Small intestine (tissue), 7 donors: Measurements from ENCODE around the gene RETREG1. TPM values are rescaled to one million over a fixed set of nuclear protein-coding genes. Genes with fewer than 3 reads are reported as not detected.
"Not testable (repeated sequence)": the region's sequence is repeated elsewhere in the genome, so short reads cannot be mapped to it uniquely, and the experiment has no call there.

Experiments
- DNase-seq, 2 donors: peaks; one replicate each; pipeline versions ENCODE4 v3.0.0 to v3.0.0-alpha.2; 2013
- FAIRE-seq: peaks from 2 replicates; lab custom pipeline; 2012; peaks lifted over from hg19 to GRCh38; lab: Jason Lieb, UNC
- H3K27ac ChIP-seq, 3 donors: one replicate each; pipeline ENCODE4 v1.5.1; 2013; ENCODE audit warnings: low read length in 2 of 3, mild to moderate bottlenecking in 2 of 3, control low read depth in 1 of 3, inconsistent platforms in 1 of 3, low read depth in 1 of 3, moderate library complexity in 1 of 3
- H3K27me3 ChIP-seq, 3 donors: one replicate each; pipeline ENCODE4 v1.6.1; 2013; ENCODE audit warnings: low read length in 3 of 3, inconsistent platforms in 1 of 3; ENCODE audit not compliant: control insufficient read depth in 3 of 3, insufficient read depth in 3 of 3
- H3K36me3 ChIP-seq, 3 donors: one replicate each; pipeline ENCODE4 v1.6.1; 2013; ENCODE audit warnings: low read length in 3 of 3, inconsistent platforms in 1 of 3, low read depth in 1 of 3, mild to moderate bottlenecking in 1 of 3, moderate library complexity in 1 of 3; ENCODE audit not compliant: control insufficient read depth in 3 of 3, insufficient read depth in 2 of 3
- H3K4me1 ChIP-seq, 3 donors: one replicate each; pipeline ENCODE4 v1.6.1; 2013; ENCODE audit warnings: low read length in 2 of 3, inconsistent platforms in 1 of 3, low read depth in 1 of 3, mild to moderate bottlenecking in 1 of 3, moderate library complexity in 1 of 3; ENCODE audit not compliant: control insufficient read depth in 3 of 3, insufficient read depth in 2 of 3
- H3K4me3 ChIP-seq, 3 donors: one replicate each; pipeline ENCODE4 v1.5.1; 2013; ENCODE audit warnings: low read length in 3 of 3, control low read depth in 1 of 3, inconsistent platforms in 1 of 3, low read depth in 1 of 3, mild to moderate bottlenecking in 1 of 3, moderate library complexity in 1 of 3
- H3K9me3 ChIP-seq, 2 donors: one replicate each; pipeline ENCODE4 v1.6.1; 2013; ENCODE audit warnings: low read depth in 1 of 2, low read length in 1 of 2; ENCODE audit not compliant: control insufficient read depth in 2 of 2, insufficient read depth in 1 of 2
- WGBS, 3 donors: extraction: QIAGEN DNeasy Blood & Tissue Kit; methylation state at CpG; one replicate each; pipeline ENCODE4 v1.1.7; 2013; 5-methylcytosine and 5-hydroxymethylcytosine counted together
- polyA plus RNA-seq, 4 donors: library from polyadenylated mRNA; stranded (reverse) in 3 of 4; unstranded in 1 of 4; fragments of 200-250 nt in 3 of 4; fragments of 120-200 nt in 1 of 4; gene quantifications; one replicate each; pipeline versions ENCODE4 v1.2.1 to v1.2.3, GENCODE V29; 2013
- donor health status: healthy with polysubstance abuse.
- donor health status: control.
- donor health status: control.
- donor health status: Bipolar disorder and iron deficiency.
- donor health status: healthy.

Gene RETREG1
- polyA plus RNA-seq, 4 donors = 9.5 to 36.0 (median 18.3) TPM

DNA sequence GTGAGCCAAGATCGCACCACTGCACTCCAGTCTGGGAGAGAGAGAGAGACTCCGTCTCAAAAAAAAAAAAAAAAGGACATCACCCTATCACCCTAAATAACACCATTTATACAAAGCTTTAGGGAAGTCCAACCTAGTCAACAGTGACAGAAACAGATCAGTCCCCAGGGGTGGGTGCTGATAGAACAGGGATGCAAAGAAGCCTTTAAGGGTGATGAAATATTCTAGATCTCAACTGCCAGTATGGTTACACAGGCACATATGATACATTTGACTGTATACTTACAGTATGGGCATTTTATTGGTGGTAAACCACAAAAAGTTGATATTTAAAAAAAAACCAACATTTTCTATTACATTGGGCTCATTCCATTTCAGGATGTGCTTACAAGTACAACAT is 4.8 kb downstream of the RETREG1 start:
- Histone ChIP-seq H3K27me3 (peaks cover 0 to 3% (median 0%) of the 10 kb centered on the region in 3 donors), H3K27ac (no peak overlapping the region), H3K36me3 (peaks cover 0 to 2% (median 0%) of the 10 kb centered on the region in 3 donors), H3K9me3 (no peaks in the 10 kb centered on the region), H3K4me3 (no peak overlapping the region), H3K4me1 (no peaks in the 10 kb centered on the region)
- FAIRE-seq = no peak
- no peak for DNase-seq
- 80 to 95% (median 86%) methylated on average over 1 to 2 of the region's 2 CpGs for WGBS, 3 donors

GRCh38 chr5:16610896-16611295 is 5.9 kb downstream of the RETREG1 start:
- 90 to 95% (median 93%) methylated on average over 2 of the region's 2 CpGs for WGBS, 3 donors
- not testable (repeated sequence) for DNase-seq

DNA sequence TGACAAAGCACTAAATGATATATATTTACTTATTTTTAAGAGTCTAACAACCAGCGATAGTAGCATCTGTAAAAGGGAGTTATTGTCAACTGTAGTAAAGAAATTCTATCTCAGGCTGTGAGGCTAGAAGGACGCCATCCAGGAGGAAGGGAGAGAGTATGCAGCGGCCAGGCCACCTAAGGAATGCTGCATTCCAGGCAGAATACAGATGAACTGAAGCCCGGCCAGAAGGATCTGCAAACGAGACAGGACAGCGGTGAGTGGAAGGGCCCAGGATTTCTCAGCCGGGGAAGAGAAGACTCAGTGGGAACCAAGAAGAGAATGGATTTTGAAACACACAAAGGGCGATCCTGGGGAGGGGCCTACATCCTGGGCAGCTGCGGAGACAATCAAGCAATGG is 7.4 kb downstream of the RETREG1 start:
- FAIRE-seq (no peak), DNase-seq (no peak)
- peaks cover 0 to 7% of the 10 kb centered on the region in 2 donors for H3K9me3 ChIP-seq

More at GRCh38 chr5:16610896-16611295, 5.9 kb downstream of the RETREG1 start:
- H3K9me3 ChIP-seq, H3K27ac ChIP-seq, FAIRE-seq, H3K4me3 ChIP-seq, H3K4me1 ChIP-seq, H3K36me3 ChIP-seq, H3K27me3 ChIP-seq: not testable (repeated sequence)

GRCh38 chr5:16606628-16607027 is 10.2 kb downstream of the RETREG1 start:
- WGBS, 3 donors = 91 to 100% (median 96%) methylated on average over 1 of the region's 1 CpG
- H3K9me3 ChIP-seq = peaks cover 0 to 7% of the 10 kb centered on the region in 2 donors

More for the DNA sequence above, 7.4 kb downstream of the RETREG1 start:
- no peaks in the 10 kb centered on the region for H3K4me1 ChIP-seq
- peaks cover 0 to 5% (median 0%) of the 10 kb centered on the region in 3 donors for H3K36me3 ChIP-seq
- no peak overlapping the region for H3K4me3 ChIP-seq
- H3K27me3 ChIP-seq = no peaks in the 10 kb centered on the region
- 85 to 86% (median 86%) methylated on average over 9 of the region's 9 CpGs for WGBS, 3 donors
- H3K27ac ChIP-seq = no peak overlapping the region

DNA sequence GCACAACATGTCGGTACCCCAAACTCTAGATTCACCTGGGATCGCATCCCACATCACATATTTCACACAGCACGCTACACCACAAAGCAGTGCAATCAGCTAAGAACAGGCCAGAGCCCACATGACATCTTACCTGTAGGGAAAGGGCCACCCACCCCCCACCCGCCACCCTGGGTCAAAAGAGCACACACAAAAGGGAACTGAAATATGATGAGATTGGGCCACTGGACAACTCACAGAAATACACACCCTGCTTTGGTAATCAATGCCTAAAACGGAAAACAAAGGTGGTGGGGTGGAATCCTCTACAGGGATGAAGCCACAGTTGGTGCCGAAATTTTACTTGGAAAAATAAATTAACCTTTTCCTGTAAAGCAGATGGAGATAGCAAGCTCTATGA is 13.1 kb downstream of the RETREG1 start:
- Histone ChIP-seq H3K27ac (no peak overlapping the region), H3K4me3 (no peak overlapping the region), H3K36me3 (peaks cover 0 to 3% (median 0%) of the 10 kb centered on the region in 3 donors), H3K27me3 (no peaks in the 10 kb centered on the region), H3K9me3 (peaks cover 0 to 7% of the 10 kb centered on the region in 2 donors), H3K4me1 (no peaks in the 10 kb centered on the region)
- FAIRE-seq (no peak), DNase-seq (no peak)
- WGBS, 3 donors = 77 to 86% (median 83%) methylated on average over 6 of the region's 6 CpGs

More at GRCh38 chr5:16606628-16607027, 10.2 kb downstream of the RETREG1 start:
- H3K36me3 ChIP-seq = peaks cover 0 to 5% (median 0%) of the 10 kb centered on the region in 3 donors
- H3K27me3 ChIP-seq = no peaks in the 10 kb centered on the region
- no peak overlapping the region for H3K4me3 ChIP-seq
- no peaks in the 10 kb centered on the region for H3K4me1 ChIP-seq
- H3K27ac ChIP-seq = no peak overlapping the region
- no peak for FAIRE-seq
- DNase-seq = no peak

DNA sequence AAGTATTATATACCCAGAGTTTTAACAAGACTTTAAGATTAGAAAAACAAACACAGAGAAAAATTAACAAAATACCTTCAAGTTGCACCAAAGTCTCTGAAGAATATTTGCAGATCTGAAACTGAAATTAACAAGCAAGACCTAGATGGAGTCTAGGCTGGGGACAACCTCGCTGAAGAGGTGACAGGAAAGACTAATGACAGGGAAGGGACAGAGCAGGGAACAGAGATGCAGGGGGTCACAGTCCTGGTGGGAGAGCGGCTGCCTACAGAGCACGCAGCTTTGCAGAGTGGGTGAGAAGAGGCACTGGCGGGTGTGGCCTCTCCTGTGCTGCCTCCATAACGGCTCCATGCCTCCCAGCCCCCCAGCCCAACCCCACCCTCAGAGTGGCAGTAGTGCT is 13.5 kb downstream of the RETREG1 start:
- Histone ChIP-seq H3K4me3 (no peak overlapping the region), H3K27ac (no peak overlapping the region), H3K9me3 (peaks cover 0 to 7% of the 10 kb centered on the region in 2 donors), H3K4me1 (no peaks in the 10 kb centered on the region), H3K36me3 (peaks cover 0 to 3% (median 0%) of the 10 kb centered on the region in 3 donors), H3K27me3 (no peaks in the 10 kb centered on the region)
- no peak for DNase-seq
- 70 to 82% (median 80%) methylated on average over 5 of the region's 5 CpGs for WGBS, 3 donors
- FAIRE-seq = no peak

- FAIRE-seq (no peak), DNase-seq (no peak)
- no peaks in the 10 kb centered on the region for H3K4me1 ChIP-seq
- 74 to 88% (median 85%) methylated on average over 10 of the region's 10 CpGs for WGBS, 3 donors
- peaks cover 0 to 7% of the 10 kb centered on the region in 2 donors for H3K9me3 ChIP-seq
- H3K27ac ChIP-seq = no peak overlapping the region
- no peak overlapping the region for H3K4me3 ChIP-seq
- peaks cover 0 to 11% (median 0%) of the 10 kb centered on the region in 3 donors for H3K36me3 ChIP-seq
- H3K27me3 ChIP-seq = no peaks in the 10 kb centered on the region
Measured at GRCh38 chr5:16602182-16602581, 14.6 kb downstream of the RETREG1 start.

- peaks cover 0 to 6% of the 10 kb centered on the region in 2 donors for H3K9me3 ChIP-seq
- 78 to 94% (median 89%) methylated on average over 5 of the region's 5 CpGs for WGBS, 3 donors
- peaks cover 0 to 8% (median 0%) of the 10 kb centered on the region in 3 donors for H3K36me3 ChIP-seq
- no peak overlapping the region for H3K27ac ChIP-seq
- no peaks in the 10 kb centered on the region for H3K27me3 ChIP-seq
- no peak overlapping the region for H3K4me3 ChIP-seq
- FAIRE-seq = no peak
- no peak for DNase-seq
- H3K4me1 ChIP-seq = no peaks in the 10 kb centered on the region
Measured at GRCh38 chr5:16600946-16601345, 15.9 kb downstream of the RETREG1 start.

GRCh38 chr5:16600397-16600796 is 16.4 kb downstream of the RETREG1 start:
- Histone ChIP-seq H3K27ac (no peak overlapping the region), H3K9me3 (peaks cover 0 to under 1% of the 10 kb centered on the region in 2 donors), H3K36me3 (peaks cover 0 to 8% (median 0%) of the 10 kb centered on the region in 3 donors), H3K4me3 (no peak overlapping the region), H3K27me3 (no peaks in the 10 kb centered on the region), H3K4me1 (no peaks in the 10 kb centered on the region)
- no peak for DNase-seq
- FAIRE-seq = no peak
- 31 to 46% (median 41%) methylated on average over 7 of the region's 7 CpGs for WGBS, 3 donors
